Peyer's patch (tissue), 4 donors: Measurements from ENCODE around the gene REN. TPM values are rescaled to one million over a fixed set of nuclear protein-coding genes. Genes with fewer than 3 reads are reported as not detected.

Experiments used
- DNase-seq, 3 donors: peaks; one replicate each; pipeline ENCODE4 v3.0.0-alpha.2; 2017 to 2019
- H3K27ac ChIP-seq, 4 donors: fragments of 200-600 bp; sonication (generic); one replicate each; pipeline ENCODE4 v1.5.1; 2016 to 2019
- H3K27me3 ChIP-seq, 2 donors: fragments of 200-600 bp; sonication (generic); one replicate each; pipeline ENCODE4 v1.5.1; 2019
- H3K36me3 ChIP-seq, 3 donors: fragments of 200-600 bp; sonication (generic); one replicate each; pipeline ENCODE4 v1.5.1; 2016 to 2019
- H3K4me1 ChIP-seq, 4 donors: fragments of 200-600 bp; sonication (generic); one replicate each; pipeline ENCODE4 v1.5.1; 2016 to 2019
- H3K4me3 ChIP-seq, 4 donors: fragments of 200-600 bp; sonication (generic); 1 replicate in 3 of 4; 2 replicates in 1 of 4; pipeline ENCODE4 v1.5.1; 2016 to 2019; ENCODE audit warnings: mild to moderate bottlenecking in 1 of 4
- H3K9me3 ChIP-seq, 4 donors: fragments of 200-600 bp; sonication (generic); one replicate each; pipeline ENCODE4 v1.5.1; 2016 to 2019; ENCODE audit warnings: mild to moderate bottlenecking in 1 of 4
- CTCF ChIP-seq, 6 experiments: fragments of 450-650 bp in 4 of 6; fragments of 200-600 bp in 2 of 6; sonication (generic) in 1 of 6; IDR thresholded peaks; one replicate each; pipeline ENCODE4 v1.5.1; 2017 to 2019; ENCODE audit warnings: antibody characterized with exemption in 6 of 6, mild to moderate bottlenecking in 3 of 6, moderate library complexity in 1 of 6
- POLR2A ChIP-seq, 2 donors: fragments of 450-650 bp; IDR thresholded peaks; one replicate each; pipeline ENCODE4 v1.5.1; 2017; ENCODE audit warnings: antibody characterized with exemption in 2 of 2, mild to moderate bottlenecking in 2 of 2, moderate library complexity in 2 of 2
- total RNA-seq, 4 donors: library from RNA; depleted of rRNA; stranded (reverse); fragments of >200 nt; gene quantifications; one replicate each; pipeline ENCODE4 v1.1.0, GENCODE V29; 2016

Gene REN
- total RNA-seq, 4 donors from 2014 or later = not detected

GRCh38 chr1:204152310-204153044 is 13.7 kb downstream of the REN start:
- Histone ChIP-seq H3K4me3 (peak overlapping the region; percentile 51 to 79 (median 68)), H3K36me3 (no peaks in the 10 kb centered on the region), H3K4me1 (peaks cover 0 to 14% (median 3%) of the 10 kb centered on the region in 4 donors), H3K27me3 (no peaks in the 10 kb centered on the region), H3K27ac (peak overlapping the region in 2 of 4 donors; percentile 67 to 70), H3K9me3 (no peaks in the 10 kb centered on the region)
- DNase-seq = no peak
- TF ChIP-seq POLR2A (IDR thresholded peaks at IDR 0.05) = no peak
- TF ChIP-seq CTCF (IDR thresholded peaks at IDR 0.05) = no peak

- Histone ChIP-seq H3K4me1 (peaks cover 0 to 14% (median 3%) of the 10 kb centered on the region in 4 donors), H3K4me3 (peak within 1 kb of the TSS; percentile 51 to 79 (median 68)), H3K27me3 (no peaks in the 10 kb centered on the region), H3K36me3 (no peaks in the 10 kb centered on the region), H3K9me3 (no peaks in the 10 kb centered on the region), H3K27ac (peak within 1 kb of the TSS; percentile 49 to 70 (median 64))
- peak in 2 of 3 donors; percentile 60 to 68 for DNase-seq
- TF ChIP-seq CTCF (IDR thresholded peaks at IDR 0.05) (no peak), POLR2A (IDR thresholded peaks at IDR 0.05) (no peak)
Measured at GRCh38 chr1:204151552-204152309, 14.4 kb downstream of the REN start, which contains the start of gene ETNK2. ETNK2 (minus strand) TSS chr1:204152044; CDS start chr1:204151852, 192 bp downstream.

- peak in 1 of 3 donors; percentile 48 for DNase-seq
- Histone ChIP-seq H3K4me1 (peaks cover 0 to 14% (median 6%) of the 10 kb centered on the region in 4 donors), H3K4me3 (peak overlapping the region; percentile 51 to 79 (median 68)), H3K27me3 (no peaks in the 10 kb centered on the region), H3K9me3 (no peaks in the 10 kb centered on the region), H3K36me3 (no peaks in the 10 kb centered on the region), H3K27ac (peak overlapping the region; percentile 49 to 70 (median 64))
- TF ChIP-seq POLR2A (IDR thresholded peaks at IDR 0.05) = no peak
- TF ChIP-seq CTCF (IDR thresholded peaks at IDR 0.05) = no peak
Measured at GRCh38 chr1:204150702-204151551, 15.2 kb downstream of the REN start.

GRCh38 chr1:204149635-204150565 is 16.2 kb downstream of the REN start:
- H3K4me1 ChIP-seq = peaks cover 0 to 23% (median 7%) of the 10 kb centered on the region in 4 donors
- DNase-seq = peak in 1 of 3 donors; percentile 51
- no peak overlapping the region for H3K27ac ChIP-seq
- H3K27me3 ChIP-seq = no peaks in the 10 kb centered on the region
- H3K4me3 ChIP-seq = no peak overlapping the region
- H3K9me3 ChIP-seq = no peaks in the 10 kb centered on the region
- no peaks in the 10 kb centered on the region for H3K36me3 ChIP-seq
- TF ChIP-seq POLR2A (IDR thresholded peaks at IDR 0.05) (no peak), CTCF (IDR thresholded peaks at IDR 0.05) (no peak)
